PC-9 (cell line): ENCODE measurements around the gene RRAS. TPM values are rescaled to one million over a fixed set of nuclear protein-coding genes. Genes with fewer than 3 reads are reported as not detected.

Source experiments
- BruUV-seq: library from RNA; stranded (reverse); fragments of 400-500 nt; replicated peaks from 2 replicates; lab custom pipeline; 2021; lab: Mats Ljungman, UMichigan
- CTCF ChIA-PET: fragments of 300-600 bp; sonication (Branson Sonifier 250); formaldehyde crosslinking; loops from one replicate; lab custom pipeline; 2022; ENCODE audit warnings: antibody characterized with exemption; lab: Charles Lee
- POLR2A ChIA-PET: fragments of 300-600 bp; sonication (Branson Sonifier 250); formaldehyde crosslinking; loops from one replicate; lab custom pipeline; 2022; ENCODE audit warnings: antibody characterized with exemption; ENCODE audit not compliant: unreplicated experiment; lab: Charles Lee
- DNase-seq, 2 experiments: peaks; one replicate each; pipeline versions ENCODE4 v3.0.0 to v3.0.0-alpha.2; 2015 to 2022; ENCODE audit warnings: mixed read lengths in 1 of 2
- H2AFZ ChIP-seq: fragments of 200-600 bp; sonication (generic); 2 replicates; pipeline ENCODE4 v1.8.1; 2017; ENCODE audit warnings: antibody characterized with exemption
- H3F3A ChIP-seq: fragments of 200-600 bp; sonication (generic); 2 replicates; pipeline ENCODE4 v1.8.1; 2017; ENCODE audit warnings: antibody characterized with exemption, mild to moderate bottlenecking, low read depth; ENCODE audit not compliant: insufficient read depth
- H3K27ac ChIP-seq: fragments of 200-600 bp; sonication (generic); 2 replicates; pipeline ENCODE4 v1.6.1; 2016; ENCODE audit warnings: mixed run types
- H3K27me3 ChIP-seq: fragments of 200-600 bp; sonication (generic); 2 replicates; pipeline ENCODE4 v1.6.1; 2016; ENCODE audit warnings: low read depth, mixed run types; ENCODE audit not compliant: insufficient read depth
- H3K36me3 ChIP-seq: fragments of 200-600 bp; sonication (generic); 2 replicates; pipeline ENCODE4 v1.6.1; 2016; ENCODE audit warnings: low read depth, mixed run types
- H3K4me1 ChIP-seq: fragments of 200-600 bp; sonication (generic); replicated peaks from 2 replicates; pipeline ENCODE4 v1.6.1; 2016; ENCODE audit warnings: mixed run types; ENCODE audit not compliant: insufficient read depth
- H3K4me2 ChIP-seq: fragments of 200-600 bp; sonication (generic); 2 replicates; pipeline ENCODE4 v1.6.1; 2017; ENCODE audit warnings: mixed run types
- H3K4me3 ChIP-seq: fragments of 200-600 bp; sonication (generic); 2 replicates; pipeline ENCODE4 v1.6.1; 2016; ENCODE audit warnings: mixed run types
- H3K79me2 ChIP-seq: fragments of 200-600 bp; sonication (generic); 2 replicates; pipeline ENCODE4 v1.6.1; 2017; ENCODE audit warnings: low read depth, mixed run types
- H3K9me2 ChIP-seq: fragments of 200-600 bp; sonication (generic); 2 replicates; pipeline ENCODE4 v1.8.1; 2017; ENCODE audit warnings: mild to moderate bottlenecking; ENCODE audit not compliant: insufficient read depth
- H3K9me3 ChIP-seq: fragments of 200-600 bp; sonication (generic); 2 replicates; pipeline ENCODE4 v1.8.1; 2016; ENCODE audit warnings: low read depth; ENCODE audit not compliant: insufficient read depth
- H4K20me1 ChIP-seq: fragments of 200-600 bp; sonication (generic); 2 replicates; pipeline ENCODE4 v1.8.1; 2017; ENCODE audit not compliant: insufficient read depth
- CTCF ChIP-seq: fragments of 200-600 bp; sonication (generic); conservative IDR thresholded peaks from 2 replicates; pipeline ENCODE4 v1.6.1; 2017; ENCODE audit warnings: mixed run types, antibody characterized with exemption, mild to moderate bottlenecking, moderate library complexity
- EZH2 ChIP-seq: fragments of 200-600 bp; sonication (generic); IDR thresholded peaks from 2 replicates; pipeline ENCODE4 v1.8.0; 2017; ENCODE audit warnings: antibody characterized with exemption, low read depth
- intact Hi-C: fragments of 100-400 bp; cut with micrococcal nuclease; formaldehyde crosslinking; loops from one replicate; pipeline ENCODE4 v1.10.0; 2022; ENCODE audit not compliant: unreplicated experiment
- total RNA-seq: library from RNA; stranded (reverse); gene quantifications from 2 replicates; pipeline ENCODE4 v1.2.3, GENCODE V29; 2021

RRAS gene
- total RNA-seq, 1 experiment from 2014 or later, result 36.6 TPM

GRCh38 chr19:49605605-49606004 is 34.3 kb downstream of the RRAS start:
- no TSS peak for BruUV-seq
- TF ChIP-seq CTCF (no peak), EZH2 (no peak)
- Histone ChIP-seq H3K9me2 (no peaks in the 10 kb centered on the region), H3K4me1 (no peaks in the 10 kb centered on the region), H3K9me3 (no peaks in the 10 kb centered on the region), H3F3A (peaks cover 16% of the 10 kb centered on the region; the same call in 1 of the 2 replicates), H3K4me3 (no peak overlapping the region), H3K4me2 (no peak overlapping the region), H3K36me3 (peaks cover 38% of the 10 kb centered on the region), H4K20me1 (peaks cover 64% of the 10 kb centered on the region), H2AFZ (no peak overlapping the region), H3K27ac (no peak overlapping the region), H3K79me2 (peaks cover 62% of the 10 kb centered on the region), H3K27me3 (no peaks in the 10 kb centered on the region)
- DNase-seq, result no peak
- ChIA-PET POLR2A (no interaction called here), CTCF (no interaction called here)
- intact Hi-C loops, result no loop called here

- TF ChIP-seq CTCF (no peak), EZH2 (no peak)
- Histone ChIP-seq H3K4me1 (no peaks in the 10 kb centered on the region), H3K79me2 (peaks cover 48% of the 10 kb centered on the region), H2AFZ (no peak overlapping the region), H3K9me2 (no peaks in the 10 kb centered on the region), H3K27me3 (no peaks in the 10 kb centered on the region), H3K36me3 (peaks cover 43% of the 10 kb centered on the region), H3K27ac (no peak overlapping the region), H3K4me3 (no peak overlapping the region), H3F3A (peaks cover 14% of the 10 kb centered on the region; the same call in 1 of the 2 replicates), H3K9me3 (no peaks in the 10 kb centered on the region), H3K4me2 (no peak overlapping the region), H4K20me1 (peaks cover 60% of the 10 kb centered on the region)
- POLR2A ChIA-PET, result interaction anchor here (0.7 kb wide), 1 partner anchor 236 kb away, joined by 5 read pairs; no protein-coding TSS in a partner anchor
- BruUV-seq, result no TSS peak
- DNase-seq, result peak in 1 of 2 experiments; percentile 17
- CTCF ChIA-PET, result no interaction called here
- intact Hi-C loops, result no loop called here
Observed at GRCh38 chr19:49602806-49603205, 37.1 kb downstream of the RRAS start.

GRCh38 chr19:49601482-49602038 is 38.4 kb downstream of the RRAS start:
- BruUV-seq, result no TSS peak
- peaks cover 54% of the 10 kb centered on the region for H4K20me1 ChIP-seq
- H3K4me3 ChIP-seq, result no peak overlapping the region
- no peak overlapping the region for H2AFZ ChIP-seq
- H3F3A ChIP-seq, result peaks cover 2% of the 10 kb centered on the region; the same call in 1 of the 2 replicates
- no peak overlapping the region for H3K27ac ChIP-seq
- 0 out of 2 replicates have a peak, but pooled peaks cover 36% of the 10 kb centered on the region for H3K36me3 ChIP-seq
- no peaks in the 10 kb centered on the region for H3K9me2 ChIP-seq
- POLR2A ChIA-PET, result no interaction called here
- no peak for TF ChIP-seq CTCF
- no peaks in the 10 kb centered on the region for H3K27me3 ChIP-seq
- H3K79me2 ChIP-seq, result peaks cover 37% of the 10 kb centered on the region
- CTCF ChIA-PET, result no interaction called here
- no peak overlapping the region for H3K4me2 ChIP-seq
- DNase-seq, result no peak
- H3K9me3 ChIP-seq, result no peaks in the 10 kb centered on the region
- intact Hi-C loops, result no loop called here
- H3K4me1 ChIP-seq, result no peaks in the 10 kb centered on the region
